VCaP (cell line): ENCODE measurements around the gene SPAG4.

Experiments
- H3K27ac ChIP-seq: fragments of 450-650 bp; 2 replicates; pipeline ENCODE4 v1.5.1; 2017
- CTCF ChIP-seq: fragments of 450-650 bp; conservative IDR thresholded peaks from 2 replicates; pipeline ENCODE4 v1.5.1; 2017; ENCODE audit warnings: mild to moderate bottlenecking, moderate library complexity

The SPAG4 gene

GRCh38 chr20:35579196-35579595, 36.4 kb upstream of the SPAG4 start:
- no peak overlapping the region for H3K27ac ChIP-seq
- no peak for TF ChIP-seq CTCF

- H3K27ac ChIP-seq: no peak overlapping the region
- TF ChIP-seq CTCF: no peak
Measured at GRCh38 chr20:35582131-35582530, 33.5 kb upstream of the SPAG4 start.

- no peak for TF ChIP-seq CTCF
- H3K27ac ChIP-seq: no peak overlapping the region
Measured at GRCh38 chr20:35582741-35583404, 32.8 kb upstream of the SPAG4 start.

- no peak for TF ChIP-seq CTCF
- H3K27ac ChIP-seq: no peak overlapping the region
Measured at GRCh38 chr20:35583636-35584560, 31.7 kb upstream of the SPAG4 start.

GRCh38 chr20:35586751-35587425, 28.7 kb upstream of the SPAG4 start:
- no peak for TF ChIP-seq CTCF
- H3K27ac ChIP-seq: no peak overlapping the region

- TF ChIP-seq CTCF: no peak
- no peak overlapping the region for H3K27ac ChIP-seq
Measured at GRCh38 chr20:35587436-35587835, 28.2 kb upstream of the SPAG4 start.

GRCh38 chr20:35588397-35588796, 27.2 kb upstream of the SPAG4 start:
- TF ChIP-seq CTCF: no peak
- no peak overlapping the region for H3K27ac ChIP-seq
